Activated CD4-positive, alpha-beta T cell treated with anti-CD3 and anti-CD28 coated beads, Interleukin-2, amount 50 U/mL, for 4 hours (primary cell): Measurements from ENCODE around the gene AMMECR1.
"Not testable (repeated sequence)": the region's sequence is repeated elsewhere in the genome, so short reads cannot be mapped to it uniquely, and the experiment has no call there.

Experiments used
- DNase-seq, 2 experiments: peaks; one replicate each; pipeline ENCODE4 v3.0.0-alpha.2; 2020

Gene AMMECR1

DNA sequence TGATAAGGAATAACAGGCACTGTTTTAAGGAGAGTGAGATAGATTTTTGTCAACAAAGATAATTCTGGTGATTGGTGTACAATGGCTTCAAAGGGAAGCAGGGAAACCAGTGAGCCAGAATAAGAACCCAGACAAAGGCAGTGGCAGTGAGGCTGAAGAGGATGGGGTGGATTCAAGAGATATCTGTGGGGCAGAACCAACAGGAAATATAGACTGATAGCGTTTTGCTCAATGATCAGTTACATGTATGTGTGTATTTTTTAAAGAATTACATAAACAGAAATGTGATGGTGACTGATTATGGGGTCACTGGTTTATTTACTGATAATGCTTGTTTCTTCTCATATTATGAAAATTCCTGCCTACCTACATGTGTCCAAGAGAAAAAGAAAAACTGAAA lies 66.4 kb downstream of the AMMECR1 start:
- no peak for DNase-seq

DNA sequence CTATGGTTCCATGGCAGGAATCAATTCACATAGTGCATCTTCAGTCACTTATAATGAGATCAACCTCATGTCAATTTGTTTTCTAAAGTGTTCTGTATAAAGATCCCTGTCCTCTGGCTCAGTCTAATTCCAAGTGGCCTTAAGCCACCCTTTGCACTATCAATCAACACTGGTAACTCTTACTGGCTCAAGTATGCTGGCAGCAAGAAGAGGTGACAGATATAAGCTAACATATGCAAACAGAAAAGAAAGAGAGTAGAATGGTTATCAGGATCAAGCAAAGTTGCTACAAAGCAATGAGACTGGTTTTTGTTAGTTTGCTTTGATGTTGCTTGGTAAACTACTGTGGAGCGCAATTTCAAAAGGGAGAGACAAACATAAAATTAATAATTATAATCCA lies 67.0 kb downstream of the AMMECR1 start:
- DNase-seq = no peak

DNA sequence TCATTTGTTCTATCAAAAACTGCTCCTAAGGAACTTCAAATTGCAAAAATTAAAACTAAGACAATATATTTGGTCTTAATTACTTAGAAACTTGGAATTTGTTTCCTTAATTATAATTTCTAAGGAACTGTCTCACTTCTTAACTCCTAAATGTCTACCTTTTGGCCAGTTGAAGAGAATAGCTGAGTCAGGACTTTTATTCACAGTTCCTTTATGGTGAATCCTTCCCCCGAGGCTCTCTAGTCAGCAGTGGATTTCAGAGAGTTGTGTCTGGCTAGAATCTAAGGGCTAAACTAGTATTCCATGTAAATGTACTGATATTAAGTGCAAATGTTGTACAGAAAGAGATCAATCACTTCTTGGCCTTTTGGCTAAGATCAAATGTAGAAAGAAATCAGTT lies 69.3 kb downstream of the AMMECR1 start:
- DNase-seq = no peak

DNA sequence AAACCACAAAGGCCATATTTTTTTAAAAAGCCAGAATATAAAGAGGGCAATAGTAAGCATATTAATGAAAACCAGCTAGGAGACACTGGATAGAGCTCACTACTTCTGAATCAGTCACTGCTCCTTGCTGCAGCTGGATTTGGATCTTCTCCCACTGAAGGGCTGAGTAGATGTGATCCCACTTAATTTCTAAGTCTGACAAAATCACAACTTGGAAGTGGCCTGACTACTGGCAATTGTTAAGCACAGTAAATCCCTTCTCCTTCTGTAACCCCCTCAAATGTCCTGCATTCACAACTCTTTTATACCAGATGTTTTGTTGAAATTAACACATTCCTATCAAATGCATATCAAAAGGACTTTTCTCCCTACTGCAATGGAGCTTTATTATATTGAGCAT lies 72.9 kb downstream of the AMMECR1 start:
- no peak for DNase-seq

DNA sequence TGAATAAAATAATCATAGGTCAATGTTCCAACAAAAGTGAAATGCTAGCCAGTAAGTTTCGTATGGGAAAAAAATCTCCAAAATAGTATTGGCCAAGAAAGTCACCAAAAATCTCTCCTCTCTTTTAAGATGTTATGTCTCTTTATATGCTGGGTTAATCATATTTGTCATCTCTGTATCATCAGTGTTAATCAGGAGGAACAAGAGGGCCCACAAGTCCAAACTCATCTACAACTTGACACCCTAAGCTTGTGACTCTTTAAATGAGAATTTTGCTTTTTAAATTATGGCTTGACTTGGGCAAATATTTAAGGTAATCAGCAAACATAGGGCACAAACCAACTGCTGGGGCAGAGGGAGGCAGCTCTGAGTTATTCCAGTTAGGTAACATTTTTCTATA lies 75.5 kb downstream of the AMMECR1 start:
- DNase-seq = no peak

DNA sequence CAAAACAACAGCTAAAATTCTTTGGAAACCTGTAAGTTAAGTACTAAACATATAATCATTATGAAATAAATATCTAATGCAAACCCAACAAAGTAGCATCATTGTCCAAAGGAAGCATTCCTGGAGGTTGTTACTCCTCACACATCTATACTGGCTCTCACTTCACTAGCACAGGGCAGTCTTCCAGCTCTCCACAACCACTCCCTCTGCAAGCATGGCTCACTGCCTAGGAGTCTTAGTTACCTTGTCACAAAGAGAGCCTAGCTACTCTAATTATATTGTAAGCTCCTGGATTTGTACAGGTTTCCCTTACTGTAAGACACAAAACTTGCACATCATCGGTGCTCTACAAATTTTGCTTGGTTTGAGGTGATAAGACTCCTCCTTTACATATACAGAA lies 76.1 kb downstream of the AMMECR1 start:
- no peak for DNase-seq

DNA sequence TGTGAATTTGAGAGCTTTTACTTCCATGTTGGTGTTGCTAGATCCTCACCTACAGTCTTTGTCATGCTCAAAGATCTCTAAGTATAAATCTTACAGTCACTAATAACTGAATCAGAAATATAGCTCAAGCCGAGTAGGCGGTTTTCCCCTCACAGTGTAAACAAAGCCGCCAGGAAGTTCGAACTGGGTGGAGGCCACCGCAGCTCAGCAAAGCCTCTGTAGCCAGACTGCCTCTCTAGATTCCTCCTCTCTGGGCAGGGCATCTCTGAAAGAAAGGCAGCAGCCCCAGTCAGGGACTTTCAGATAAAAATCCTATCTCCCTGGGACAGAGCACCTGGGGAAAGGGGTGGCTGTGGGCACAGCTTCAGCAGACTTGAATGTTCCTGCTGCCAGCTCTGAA lies 79.6 kb downstream of the AMMECR1 start:
- peak; percentile 22 to 26 for DNase-seq

DNA sequence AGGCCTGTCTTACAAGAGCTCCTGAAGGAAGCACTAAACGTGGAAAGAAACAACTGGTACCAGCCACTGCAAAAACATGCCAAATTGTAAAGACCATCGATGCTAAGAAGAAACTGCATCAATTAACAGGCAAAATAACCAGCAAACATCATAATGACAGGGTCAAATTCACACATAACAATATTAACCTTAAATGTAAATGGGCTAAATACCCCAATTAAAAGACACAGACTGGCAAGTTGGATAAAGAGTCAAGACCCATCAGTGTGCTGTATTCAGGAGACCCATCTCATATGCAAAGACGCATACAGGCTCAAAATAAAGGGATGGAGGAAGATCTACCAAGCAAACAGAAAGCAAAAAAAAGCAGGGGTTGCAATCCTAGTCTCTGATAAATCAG lies 86.4 kb downstream of the AMMECR1 start:
- DNase-seq = not testable (repeated sequence)

DNA sequence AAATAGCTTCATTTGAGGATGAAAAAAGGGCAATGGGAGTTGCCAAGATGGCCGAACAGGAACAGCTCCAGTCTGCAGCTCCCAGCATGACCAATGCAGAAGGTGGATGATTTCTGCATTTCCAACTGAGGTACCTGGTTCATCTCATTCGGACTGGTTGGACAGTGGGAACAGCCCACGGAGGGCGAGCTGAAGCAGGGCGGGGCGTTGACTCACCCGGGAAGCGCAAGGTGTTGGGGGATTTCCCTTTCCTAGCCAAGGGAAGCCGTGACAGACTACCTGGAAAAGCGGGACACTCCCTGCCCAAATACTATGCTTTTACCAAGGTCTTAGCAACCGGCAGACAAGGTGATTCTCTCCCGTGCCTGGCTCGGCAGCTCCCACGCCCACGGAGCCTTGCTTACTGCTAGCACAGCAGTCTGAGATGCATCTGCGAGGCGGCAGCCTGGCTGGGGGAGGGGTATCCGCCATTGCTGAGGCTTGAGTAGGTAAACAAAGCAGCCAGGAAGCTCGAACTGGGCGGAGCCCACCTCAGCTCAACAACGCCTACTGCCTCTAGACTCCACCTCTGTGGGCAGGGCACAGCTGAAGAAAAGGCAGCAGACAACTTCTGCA lies 88.3 kb downstream of the AMMECR1 start:
- peak; percentile 76 to 77 for DNase-seq

DNA sequence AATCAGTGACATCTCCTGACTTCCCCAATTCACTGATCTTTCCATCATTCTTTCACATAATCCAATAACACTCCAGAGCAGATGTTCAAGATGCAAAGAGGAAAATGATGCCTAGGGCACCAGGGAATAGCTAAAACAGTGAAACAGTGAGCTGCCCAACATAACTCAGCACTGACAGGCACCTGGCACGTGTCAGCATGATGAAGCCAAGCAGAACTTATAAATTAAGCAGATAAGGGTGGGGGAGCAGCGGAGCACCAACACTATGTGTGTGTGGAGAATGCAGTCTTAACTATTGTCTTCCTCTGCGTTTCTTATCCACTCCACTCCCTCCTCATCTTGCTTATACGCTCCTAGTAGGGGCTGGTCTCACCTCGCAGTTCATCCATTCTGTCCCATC lies 89.4 kb downstream of the AMMECR1 start:
- no peak for DNase-seq

DNA sequence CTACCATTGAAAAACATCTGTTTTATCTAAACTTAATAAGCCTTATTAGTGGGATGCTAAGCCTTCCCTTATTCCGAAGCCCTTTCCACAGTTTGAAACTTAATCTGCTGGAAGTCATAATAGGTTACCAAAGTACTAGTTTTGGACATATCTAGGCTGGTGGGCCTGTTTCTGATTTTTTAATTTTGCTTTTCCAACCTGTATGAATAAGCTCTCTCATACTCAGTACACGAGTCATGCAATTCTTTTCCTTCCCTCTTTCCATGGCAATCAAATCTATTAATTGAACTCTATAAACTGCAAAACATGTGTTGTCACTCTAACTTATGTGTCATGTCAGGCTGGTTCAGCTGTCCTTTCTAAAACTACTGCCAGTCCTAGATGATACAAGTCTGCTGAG lies 91.0 kb downstream of the AMMECR1 start:
- no peak for DNase-seq

DNA sequence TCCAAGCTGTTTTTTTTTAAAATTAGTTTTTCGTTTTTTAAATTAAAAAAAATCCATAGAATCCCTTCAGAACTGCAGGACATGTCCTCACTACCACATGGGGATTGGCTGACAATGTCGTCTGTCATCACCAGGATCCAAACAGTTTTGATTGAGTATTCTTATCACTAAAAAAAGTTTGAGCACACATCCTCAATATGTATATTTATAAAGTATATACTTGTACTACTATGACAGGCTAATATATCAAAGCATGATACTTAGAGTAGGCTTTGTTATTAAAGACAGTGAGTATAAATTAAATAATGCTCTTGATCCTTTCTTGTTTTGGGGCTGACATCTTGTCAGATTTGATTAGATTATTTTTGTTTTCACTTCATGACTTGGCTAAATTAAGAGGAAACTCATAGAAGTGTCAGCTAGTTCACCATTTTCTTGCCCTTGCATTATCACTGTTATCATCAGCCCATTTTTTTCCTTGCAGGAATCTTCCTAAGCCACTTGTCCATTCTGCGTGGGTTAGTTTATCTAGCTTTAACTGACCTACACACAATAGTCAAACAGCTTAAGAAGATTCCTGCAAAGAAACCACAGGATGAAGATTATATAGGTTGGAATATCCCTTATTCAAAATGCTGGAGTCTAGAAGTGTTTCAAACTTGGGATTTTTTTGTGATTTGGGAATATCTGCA lies 92.8 kb downstream of the AMMECR1 start:
- no peak for DNase-seq

DNA sequence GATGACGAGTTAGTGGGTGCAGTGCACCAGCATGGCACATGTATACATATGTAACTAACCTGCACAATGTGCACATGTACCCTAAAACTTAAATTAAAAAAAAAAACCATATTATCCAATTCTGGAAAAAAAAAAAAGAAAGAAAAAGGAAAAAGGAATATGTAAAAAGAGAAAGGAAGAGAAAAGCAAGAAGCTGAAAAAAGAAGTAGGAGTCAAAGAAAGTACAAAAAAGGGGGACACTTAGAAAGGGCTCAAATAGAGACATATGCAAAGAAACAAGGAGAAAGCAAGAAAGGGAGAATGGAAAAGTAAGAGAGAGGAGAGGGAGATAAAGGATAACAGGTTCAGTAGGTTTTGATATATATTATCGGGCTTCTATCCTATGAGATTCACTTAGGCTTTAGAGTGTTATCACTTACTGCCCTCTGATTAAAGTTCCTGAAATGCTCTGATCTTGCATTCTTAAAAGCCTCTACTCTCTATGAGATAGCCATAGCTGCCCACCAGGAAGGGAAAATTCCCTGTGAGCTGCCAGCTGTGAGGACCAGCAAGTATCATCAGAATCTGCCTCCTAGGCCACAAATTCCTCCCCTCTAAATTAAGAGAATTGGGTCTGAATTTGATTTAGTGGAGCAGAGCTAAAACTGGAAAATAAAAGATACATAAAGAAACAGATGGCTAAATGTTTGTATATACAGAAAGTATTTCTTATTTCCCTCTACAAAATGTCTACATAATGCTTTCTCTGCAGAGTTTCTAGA lies 95.2 kb downstream of the AMMECR1 start:
- DNase-seq = no peak

DNA sequence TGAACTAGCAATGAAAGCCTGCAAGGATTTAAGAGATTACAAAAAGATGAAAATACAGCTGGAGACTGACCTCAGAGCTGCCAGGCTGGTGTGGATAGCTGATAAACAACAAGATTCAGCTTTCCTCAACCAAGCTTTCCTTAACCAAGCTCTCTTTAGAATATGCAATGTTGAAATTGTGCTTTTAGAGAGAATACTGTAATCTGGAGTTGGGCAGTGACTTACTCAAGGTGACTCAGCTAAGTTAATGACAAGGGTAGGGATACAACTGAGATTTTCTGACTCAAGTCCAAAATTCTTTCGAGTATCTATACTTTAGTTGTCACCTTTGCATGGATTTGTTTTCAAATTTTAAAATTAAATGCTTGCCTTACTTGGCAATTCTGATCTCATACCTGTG lies 98.0 kb downstream of the AMMECR1 start:
- DNase-seq = no peak

DNA sequence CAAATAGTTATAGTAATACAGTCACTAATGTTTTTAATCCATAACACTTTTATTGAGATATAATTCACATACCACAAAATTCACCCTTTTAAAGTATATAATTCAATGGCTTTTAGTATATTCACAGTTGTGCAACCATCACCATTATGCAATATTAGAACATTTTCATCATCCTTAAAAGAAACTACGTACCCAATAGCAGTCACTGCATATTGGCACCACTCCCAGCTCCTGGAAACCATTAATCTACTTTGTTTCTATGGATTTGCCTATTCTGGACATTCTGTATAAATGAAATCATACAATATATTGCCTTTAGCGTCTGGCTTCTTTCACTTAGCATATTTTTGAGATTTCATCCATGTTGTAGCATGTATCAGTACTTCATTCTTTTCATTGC lies 99.3 kb downstream of the AMMECR1 start:
- DNase-seq = no peak

DNA sequence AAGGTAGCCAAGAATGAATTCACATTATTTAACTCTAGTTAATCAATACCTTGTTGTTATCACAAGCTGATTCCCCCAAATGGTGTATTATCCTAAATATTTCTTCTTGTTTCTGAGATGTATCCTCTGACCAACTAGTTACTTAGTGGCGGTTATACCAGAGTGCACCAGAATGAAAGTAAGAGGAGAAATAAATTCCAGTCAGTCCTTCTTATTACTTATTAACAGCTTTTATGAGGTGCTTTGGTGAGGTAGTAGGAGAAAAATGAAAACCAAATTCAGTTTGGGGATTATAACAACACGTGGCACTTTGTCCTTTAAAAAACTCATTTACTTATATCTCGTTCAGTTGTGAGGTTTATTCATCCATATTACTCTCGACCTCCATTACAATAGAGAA lies 101.9 kb downstream of the AMMECR1 start:
- DNase-seq = no peak

DNA sequence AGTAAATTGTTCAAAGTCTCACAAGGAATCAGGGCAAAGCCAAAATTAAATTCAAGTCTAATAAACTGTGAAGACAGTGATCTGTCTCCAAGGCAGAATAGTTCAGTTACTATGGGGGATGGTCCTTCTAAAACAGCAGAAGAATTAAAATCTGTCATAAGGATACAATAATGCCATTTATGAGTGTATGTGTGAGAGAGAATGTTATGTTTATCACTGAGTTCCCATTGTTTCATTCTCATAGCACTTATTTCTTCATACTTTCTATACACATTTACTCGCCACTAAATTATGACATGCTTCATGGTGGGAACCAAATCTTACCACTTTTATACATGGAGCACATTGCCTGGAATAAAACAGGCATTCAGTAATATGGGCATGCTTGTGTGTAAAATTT lies 102.5 kb downstream of the AMMECR1 start:
- no peak for DNase-seq

DNA sequence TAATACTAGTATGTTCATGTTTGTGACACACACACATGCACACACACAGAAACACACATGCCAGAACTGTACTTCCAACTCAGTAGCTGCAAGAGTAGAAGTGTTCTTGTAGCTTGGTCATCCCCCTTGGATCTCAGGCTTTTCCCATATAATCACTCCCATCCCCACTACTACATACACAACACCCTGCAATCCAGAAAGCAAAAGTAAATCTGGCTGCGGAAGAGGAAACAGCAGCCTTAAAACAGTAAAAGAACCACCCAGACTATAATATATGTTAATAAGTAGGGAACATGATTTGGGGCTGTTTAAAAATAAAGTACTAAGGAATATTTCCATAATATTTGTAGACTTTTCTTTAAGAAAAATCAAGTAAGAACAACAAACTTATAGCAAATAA lies 103.2 kb downstream of the AMMECR1 start:
- no peak for DNase-seq

DNA sequence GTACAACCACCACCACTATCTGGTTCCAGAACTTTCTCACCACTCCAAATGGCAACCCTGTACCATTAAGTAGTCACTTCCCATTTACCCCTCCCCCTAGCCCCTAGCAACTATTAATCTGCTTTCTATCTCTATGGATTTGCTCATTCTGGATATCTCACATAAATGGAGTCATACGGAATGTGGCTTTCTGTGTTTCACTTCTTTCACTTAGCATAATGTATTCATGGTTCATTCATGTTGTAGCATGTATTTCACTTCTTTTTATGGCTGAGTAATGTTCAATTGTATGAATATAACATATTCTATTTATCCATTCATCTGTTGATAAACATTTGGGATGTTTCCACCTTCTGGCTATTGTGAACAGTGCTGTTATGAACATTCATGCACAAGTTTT lies 104.7 kb downstream of the AMMECR1 start:
- no peak for DNase-seq

DNA sequence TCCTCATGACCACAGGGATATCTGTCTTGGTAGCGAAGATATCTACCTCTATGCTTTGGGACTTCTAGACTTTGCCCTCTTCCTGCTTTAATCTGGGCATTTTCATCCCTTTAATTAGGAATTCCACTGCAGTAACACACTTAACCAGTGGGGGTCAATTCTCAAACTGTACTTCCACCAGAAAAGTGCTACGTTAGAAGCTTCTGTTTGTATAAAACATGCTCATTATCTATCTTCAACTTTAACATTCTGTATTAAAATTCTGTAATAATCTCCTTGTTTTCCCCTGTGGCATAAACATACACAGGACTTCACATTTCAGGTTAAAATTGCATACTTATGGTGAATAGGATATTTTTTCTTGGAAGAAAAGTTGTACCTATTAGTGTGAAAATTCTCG lies 105.6 kb downstream of the AMMECR1 start:
- no peak for DNase-seq

DNA sequence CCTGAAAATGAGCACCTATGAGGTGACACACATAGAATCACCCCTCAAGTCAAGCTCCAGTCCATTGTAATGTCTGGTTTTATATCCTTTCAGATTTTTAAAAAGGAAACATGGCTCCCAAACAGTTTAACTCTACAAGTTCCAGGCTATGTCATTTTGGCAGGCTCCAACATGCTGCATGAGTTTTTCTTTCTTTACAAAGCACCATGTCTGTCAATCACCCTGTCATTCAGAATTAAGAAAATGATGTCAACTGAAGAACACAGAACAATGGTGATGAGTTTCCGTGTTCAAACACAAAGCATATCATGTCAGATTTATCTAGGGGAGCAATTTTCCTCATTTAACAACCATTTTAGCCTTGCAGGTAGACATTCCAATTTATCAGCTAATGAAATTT lies 106.5 kb downstream of the AMMECR1 start:
- no peak for DNase-seq

DNA sequence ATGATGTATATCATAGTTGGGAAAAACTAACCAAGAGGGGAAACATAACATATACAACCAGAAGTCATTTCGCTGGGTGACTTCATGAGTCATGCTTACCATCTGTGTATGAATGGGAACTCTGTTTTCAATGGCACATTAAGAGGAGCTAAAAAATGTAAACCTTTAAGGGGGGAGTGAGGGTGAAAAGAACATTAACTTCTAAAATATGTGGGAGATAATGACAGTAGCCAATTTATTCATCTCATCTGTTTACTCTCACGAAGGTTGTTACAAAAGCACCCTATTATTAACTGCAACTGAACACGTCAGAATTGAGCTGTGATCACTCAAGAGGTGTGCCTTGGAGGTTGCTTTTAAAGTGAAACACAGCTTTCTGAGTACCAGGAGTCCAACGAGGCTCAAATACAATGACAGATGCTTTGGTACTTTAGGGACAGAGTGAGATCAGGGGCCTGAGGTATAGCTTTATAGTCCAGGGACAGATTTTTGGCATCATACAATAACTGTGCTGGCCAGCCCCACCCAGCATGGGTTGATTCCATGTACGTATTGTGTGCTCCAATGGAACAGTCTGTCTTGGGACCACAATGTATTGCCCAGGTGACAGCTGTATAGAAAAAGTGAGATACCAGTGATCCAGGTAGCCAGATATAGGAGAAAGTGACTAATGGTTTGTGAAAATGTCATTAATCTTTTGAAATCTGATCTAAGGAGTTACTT lies 107.3 kb downstream of the AMMECR1 start:
- DNase-seq = no peak

DNA sequence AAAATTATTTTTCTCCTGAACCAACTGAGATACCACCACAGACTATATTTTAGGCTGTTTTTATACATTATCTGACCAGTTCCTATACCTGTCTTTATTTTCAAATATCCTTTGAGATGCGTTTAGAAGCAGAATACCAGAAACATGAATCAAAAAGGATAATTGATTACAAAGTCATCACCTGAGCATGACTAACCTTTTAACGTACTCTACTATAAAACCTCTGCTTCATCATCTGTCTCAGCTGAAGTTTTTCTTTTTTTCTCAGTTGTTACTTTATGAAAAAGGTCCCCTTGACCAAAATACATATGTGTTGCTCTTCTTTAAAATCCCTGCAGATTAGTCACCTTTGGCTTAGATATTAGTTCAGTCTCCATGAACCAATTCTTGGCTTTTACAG lies 109.8 kb downstream of the AMMECR1 start:
- no peak for DNase-seq

DNA sequence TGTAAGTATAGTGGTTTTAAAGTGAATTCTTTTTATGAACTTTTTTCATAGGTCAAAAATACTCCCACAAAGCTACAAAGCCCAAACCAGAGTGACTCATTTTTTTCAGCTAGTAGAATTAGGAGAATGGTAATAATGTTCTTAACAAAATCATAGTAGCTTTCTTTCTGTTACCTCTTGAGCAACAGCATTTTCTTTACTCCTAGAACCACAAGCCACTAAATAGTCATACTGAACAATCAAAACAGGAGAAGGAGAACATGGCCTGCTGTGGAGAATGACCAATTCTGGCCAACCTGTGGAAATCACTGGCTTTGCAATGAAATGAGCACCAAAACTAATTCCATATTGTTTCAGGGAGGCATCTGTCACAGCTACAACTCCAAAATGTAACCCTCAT lies 112.9 kb downstream of the AMMECR1 start:
- no peak for DNase-seq
